Activated T-helper 9 cell treated with anti-CD3 and anti-CD28 coated beads, Interleukin-2, amount 50 U/mL, for 16 hours (primary cell): ENCODE measurements around the gene OSBPL1A.

Source experiments
- DNase-seq: peaks from one replicate; pipeline ENCODE4 v3.0.0-alpha.2; 2020; ENCODE audit warnings: low read depth

The OSBPL1A gene

GRCh38 chr18:24126155-24126961, 271.3 kb downstream of the OSBPL1A start:
- DNase-seq: no peak

GRCh38 chr18:24121625-24122024, 276.0 kb downstream of the OSBPL1A start:
- DNase-seq: no peak

GRCh38 chr18:24120676-24121075, 276.9 kb downstream of the OSBPL1A start:
- DNase-seq: no peak

- peak; percentile 68 for DNase-seq
Observed at GRCh38 chr18:24118750-24119577, 278.7 kb downstream of the OSBPL1A start.

GRCh38 chr18:24115628-24116027, 282.0 kb downstream of the OSBPL1A start:
- no peak for DNase-seq

- DNase-seq: no peak
Observed at GRCh38 chr18:24114924-24115549, 282.6 kb downstream of the OSBPL1A start.

- DNase-seq: no peak
Observed at GRCh38 chr18:24112874-24113615, 284.6 kb downstream of the OSBPL1A start.

- DNase-seq: no peak
Observed at GRCh38 chr18:24112464-24112863, 285.2 kb downstream of the OSBPL1A start.
